ENCODE measurements around the gene PNRC1.
"Not testable (repeated sequence)": the region's sequence is repeated elsewhere in the genome, so short reads cannot be mapped to it uniquely, and the experiment has no call there.

PNRC1 gene

GRCh38 chr6:89080281-89081128 is at the start of gene PNRC1:
Gene PNRC1, plus strand, starts transcription at chr6:89080751. Its CDS starts 144 bp downstream, at chr6:89080895.
- DNase-seq (ENCODE audit: low read depth), result peak; percentile 99

- DNase-seq (ENCODE audit: low read depth), result peak; percentile 11
These were observed 48.0 kb upstream of the PNRC1 start for GRCh38 chr6:89032599-89032998.

GRCh38 chr6:89033461-89033860 is 47.1 kb upstream of the PNRC1 start:
- no peak for DNase-seq (ENCODE audit: low read depth)

- not testable (repeated sequence) for DNase-seq (ENCODE audit: low read depth)
These were observed 46.4 kb upstream of the PNRC1 start for GRCh38 chr6:89034116-89034515.

GRCh38 chr6:89034586-89035251 is 45.8 kb upstream of the PNRC1 start:
- peak; percentile 58 for DNase-seq (ENCODE audit: low read depth)

GRCh38 chr6:89035252-89036101 is 45.1 kb upstream of the PNRC1 start:
- peak; percentile 93 for DNase-seq (ENCODE audit: low read depth)

GRCh38 chr6:89037141-89037900 is 43.2 kb upstream of the PNRC1 start:
- DNase-seq (ENCODE audit: low read depth), result no peak

- not testable (repeated sequence) for DNase-seq (ENCODE audit: low read depth)
These were observed 42.7 kb upstream of the PNRC1 start for GRCh38 chr6:89037901-89038293.

- no peak for DNase-seq (ENCODE audit: low read depth)
These were observed 37.9 kb upstream of the PNRC1 start for GRCh38 chr6:89042664-89043063.

- no peak for DNase-seq (ENCODE audit: low read depth)
These were observed 36.1 kb upstream of the PNRC1 start for GRCh38 chr6:89044328-89045010.

- DNase-seq (ENCODE audit: low read depth), result no peak
These were observed 35.6 kb upstream of the PNRC1 start for GRCh38 chr6:89045011-89045387.

GRCh38 chr6:89045576-89045975 is 35.0 kb upstream of the PNRC1 start:
- DNase-seq (ENCODE audit: low read depth), result peak; percentile 17

GRCh38 chr6:89047473-89047872 is 33.1 kb upstream of the PNRC1 start:
- DNase-seq (ENCODE audit: low read depth), result no peak

- DNase-seq (ENCODE audit: low read depth), result peak; percentile 4
These were observed 32.1 kb upstream of the PNRC1 start for GRCh38 chr6:89048288-89048923.

GRCh38 chr6:89048985-89049384 is 31.6 kb upstream of the PNRC1 start:
- DNase-seq (ENCODE audit: low read depth), result peak; percentile 22

GRCh38 chr6:89050155-89050554 is 30.4 kb upstream of the PNRC1 start:
- DNase-seq (ENCODE audit: low read depth), result peak; percentile 6

GRCh38 chr6:89050697-89051096 is 29.9 kb upstream of the PNRC1 start:
- DNase-seq (ENCODE audit: low read depth), result no peak

GRCh38 chr6:89051676-89052075 is 28.9 kb upstream of the PNRC1 start:
- DNase-seq (ENCODE audit: low read depth), result no peak

- no peak for DNase-seq (ENCODE audit: low read depth)
These were observed 26.3 kb upstream of the PNRC1 start for GRCh38 chr6:89054208-89054607.

- DNase-seq (ENCODE audit: low read depth), result no peak
These were observed 22.8 kb upstream of the PNRC1 start for GRCh38 chr6:89057759-89058158.

GRCh38 chr6:89058627-89059026 is 21.9 kb upstream of the PNRC1 start:
- DNase-seq (ENCODE audit: low read depth), result peak; percentile 16

Data from EH (cell line).